VCaP (cell line): ENCODE data around the gene MS4A15.

ENCODE experiments used
- H3K27ac ChIP-seq: fragments of 450-650 bp; 2 replicates; pipeline ENCODE4 v1.5.1; 2017
- CTCF ChIP-seq: fragments of 450-650 bp; conservative IDR thresholded peaks from 2 replicates; pipeline ENCODE4 v1.5.1; 2017; ENCODE audit warnings: mild to moderate bottlenecking, moderate library complexity

The MS4A15 gene

GRCh38 chr11:60765355-60765754 is 8.7 kb downstream of the MS4A15 start:
- no peak for TF ChIP-seq CTCF
- no peak overlapping the region for H3K27ac ChIP-seq

GRCh38 chr11:60766547-60766946 is 9.9 kb downstream of the MS4A15 start:
- TF ChIP-seq CTCF = no peak
- H3K27ac ChIP-seq = no peak overlapping the region

- H3K27ac ChIP-seq = no peak overlapping the region
- no peak for TF ChIP-seq CTCF
These were observed 10.7 kb downstream of the MS4A15 start for GRCh38 chr11:60767388-60767811.

GRCh38 chr11:60768202-60768601 is 11.5 kb downstream of the MS4A15 start:
- no peak overlapping the region for H3K27ac ChIP-seq
- TF ChIP-seq CTCF = no peak

- no peak overlapping the region for H3K27ac ChIP-seq
- no peak for TF ChIP-seq CTCF
These were observed 12.6 kb downstream of the MS4A15 start for GRCh38 chr11:60769273-60769672.

GRCh38 chr11:60769811-60770210 is 13.1 kb downstream of the MS4A15 start:
- no peak overlapping the region for H3K27ac ChIP-seq
- no peak for TF ChIP-seq CTCF

- H3K27ac ChIP-seq = no peak overlapping the region
- TF ChIP-seq CTCF = no peak
These were observed 14.5 kb downstream of the MS4A15 start for GRCh38 chr11:60771146-60771545.
